ENCODE results near the gene CSF1. TPM values are rescaled to one million over a fixed set of nuclear protein-coding genes. Genes with fewer than 3 reads are reported as not detected.
A peak's percentile ranks its signal among the peaks of the same experiment; 100 is the strongest.

Gene CSF1
- polyA plus RNA-seq, 1 donor, result 14.4 TPM

- no peak for DNase-seq
These were observed 11.7 kb downstream of the CSF1 start for GRCh38 chr1:109922326-109922725.

GRCh38 chr1:109923131-109923945, 12.7 kb downstream of the CSF1 start:
- DNase-seq, result no peak

GRCh38 chr1:109923946-109924275, 13.3 kb downstream of the CSF1 start:
- no peak for DNase-seq

- no peak for DNase-seq
These were observed 13.7 kb downstream of the CSF1 start for GRCh38 chr1:109924316-109924715.

GRCh38 chr1:109925159-109925990, 14.7 kb downstream of the CSF1 start:
- DNase-seq, result no peak

- no peak for DNase-seq
These were observed 16.1 kb downstream of the CSF1 start for GRCh38 chr1:109926662-109927300.

- DNase-seq, result no peak
These were observed 16.7 kb downstream of the CSF1 start for GRCh38 chr1:109927356-109927755.

GRCh38 chr1:109927911-109928321, 17.3 kb downstream of the CSF1 start:
- DNase-seq, result peak; percentile 40

- no peak for DNase-seq
These were observed 18.0 kb downstream of the CSF1 start for GRCh38 chr1:109928591-109929111.

GRCh38 chr1:109929170-109929569, 18.5 kb downstream of the CSF1 start:
- no peak for DNase-seq

GRCh38 chr1:109929588-109930251, 19.1 kb downstream of the CSF1 start:
- no peak for DNase-seq

- DNase-seq, result no peak
These were observed 19.8 kb downstream of the CSF1 start for GRCh38 chr1:109930252-109930993.

GRCh38 chr1:109931189-109931731, 20.6 kb downstream of the CSF1 start:
- DNase-seq, result peak; percentile 69

GRCh38 chr1:109931911-109932636, 21.4 kb downstream of the CSF1 start:
- no peak for DNase-seq

GRCh38 chr1:109932679-109933078, 22.0 kb downstream of the CSF1 start:
- DNase-seq, result no peak

- no peak for DNase-seq
These were observed 23.4 kb downstream of the CSF1 start for GRCh38 chr1:109933856-109934711.

- DNase-seq, result no peak
These were observed 24.8 kb downstream of the CSF1 start for GRCh38 chr1:109935451-109935900.

- no peak for DNase-seq
These were observed 27.1 kb downstream of the CSF1 start for GRCh38 chr1:109937738-109938137.

GRCh38 chr1:109938556-109938955, 27.9 kb downstream of the CSF1 start:
- no peak for DNase-seq

- DNase-seq, result no peak
These were observed 31.8 kb downstream of the CSF1 start for GRCh38 chr1:109942434-109942833.
